Lung (tissue), 12 donors: ENCODE measurements around the gene UNC5C. TPM values are rescaled to one million over a fixed set of nuclear protein-coding genes. Genes with fewer than 3 reads are reported as not detected.
"Not testable (repeated sequence)": the region's sequence is repeated elsewhere in the genome, so short reads cannot be mapped to it uniquely, and the experiment has no call there.

Source experiments
- ATAC-seq: fragments of 200-7000 bp; cut with Tn5 transposase; one replicate; pipeline ENCODE4 v1.9.1; 2020; ENCODE audit warnings: moderate number of reproducible peaks; ENCODE audit not compliant: insufficient read depth, low FRiP score
- DNase-seq, 3 donors: peaks; one replicate each; pipeline ENCODE4 v3.0.0-alpha.2; 2013 to 2017
- H3K27ac ChIP-seq, 2 donors: one replicate each; pipeline ENCODE4 v1.5.1; 2013; ENCODE audit warnings: mild to moderate bottlenecking in 2 of 2, moderate library complexity in 2 of 2, control low read depth in 1 of 2, inconsistent platforms in 1 of 2, low read depth in 1 of 2, low read length in 1 of 2
- H3K27me3 ChIP-seq, 3 donors: one replicate each; pipeline ENCODE4 v1.5.1; 2013; ENCODE audit warnings: low read length in 2 of 3; ENCODE audit not compliant: control insufficient read depth in 3 of 3, insufficient read depth in 3 of 3
- H3K36me3 ChIP-seq, 4 donors: one replicate each; pipeline ENCODE4 v1.5.1; 2013; ENCODE audit warnings: low read length in 4 of 4, mild to moderate bottlenecking in 1 of 4, moderate library complexity in 1 of 4; ENCODE audit not compliant: control insufficient read depth in 4 of 4, insufficient read depth in 4 of 4
- H3K4me1 ChIP-seq, 5 donors: one replicate each; pipeline ENCODE4 v1.5.1; 2013; ENCODE audit warnings: low read length in 5 of 5, mild to moderate bottlenecking in 2 of 5, moderate library complexity in 1 of 5; ENCODE audit not compliant: control insufficient read depth in 5 of 5, insufficient read depth in 5 of 5
- H3K4me3 ChIP-seq: one replicate; pipeline ENCODE4 v1.5.1; 2013; ENCODE audit warnings: mild to moderate bottlenecking, control low read depth, moderate library complexity
- H3K9ac ChIP-seq, 2 donors: one replicate each; pipeline ENCODE4 v1.5.1; 2013; ENCODE audit warnings: low read length in 2 of 2, control low read depth in 1 of 2; ENCODE audit not compliant: insufficient read depth in 1 of 2
- H3K9me3 ChIP-seq, 4 donors: one replicate each; pipeline ENCODE4 v1.5.1; 2013; ENCODE audit warnings: low read length in 3 of 4, mild to moderate bottlenecking in 1 of 4, moderate library complexity in 1 of 4; ENCODE audit not compliant: control insufficient read depth in 4 of 4, insufficient read depth in 3 of 4
- WGBS, 2 donors: extraction: QIAGEN DNeasy Blood & Tissue Kit; methylation state at CpG; one replicate each; pipeline ENCODE4 v1.1.7; 2013; 5-methylcytosine and 5-hydroxymethylcytosine counted together
- polyA plus RNA-seq, 2 donors: library from polyadenylated mRNA; stranded (reverse); fragments of 200-250 nt; gene quantifications; one replicate each; pipeline ENCODE4 v1.2.1, GENCODE V29; 2013
- total RNA-seq, 2 donors: library from RNA; depleted of rRNA in 1 of 2; stranded (reverse); fragments of >200 nt in 1 of 2; gene quantifications; one replicate each; pipeline ENCODE4 v1.2.1, GENCODE V29; 2014 to 2021
- TF ChIP-seq, protein P1 (sequence below): IDR thresholded peaks from 2 replicates; pipeline ENCODE4 v1.5.1; 2012; ENCODE audit warnings: mild to moderate bottlenecking; ENCODE audit errors: control extremely low read depth, extremely low read depth
- donor health status: control.
- donor health status: control.
- donor health status: Bipolar disorder and iron deficiency.
- donor health status: healthy.
- donor health status: DM: yes; HTN: yes; CAD: no.

Gene UNC5C
- total and polyA plus RNA-seq, 4 donors: 0.55 to 27.9 (median 3.8) TPM

DNA sequence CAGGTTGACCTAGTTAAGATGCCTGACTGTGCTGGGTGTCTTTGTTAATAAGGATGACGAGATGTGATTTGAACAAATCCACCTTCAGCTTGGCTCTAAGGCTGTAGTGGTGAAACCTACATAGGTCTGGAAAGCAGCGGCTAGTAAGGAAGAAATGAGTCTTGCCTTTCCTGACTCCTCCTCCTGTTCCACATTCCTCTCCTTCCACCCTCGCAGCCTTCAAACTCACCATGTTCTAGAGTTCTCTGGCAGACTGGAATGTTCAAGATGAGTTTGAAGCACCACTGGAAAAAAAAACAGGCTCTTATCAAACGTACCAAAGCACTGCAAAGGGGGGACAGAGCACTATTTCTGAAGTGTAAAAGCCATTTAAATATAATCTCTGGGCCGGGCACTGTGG lies 395.6 kb downstream of the UNC5C start:
- WGBS, 2 donors: 67 to 86% methylated on average over 5 of the region's 5 CpGs
- ATAC-seq (no peak), DNase-seq (no peak)
- H3K4me1 ChIP-seq: peaks cover 0 to 6% (median 0%) of the 10 kb centered on the region in 5 donors
- H3K27ac ChIP-seq: no peak overlapping the region
- TF ChIP-seq, protein P1, sequence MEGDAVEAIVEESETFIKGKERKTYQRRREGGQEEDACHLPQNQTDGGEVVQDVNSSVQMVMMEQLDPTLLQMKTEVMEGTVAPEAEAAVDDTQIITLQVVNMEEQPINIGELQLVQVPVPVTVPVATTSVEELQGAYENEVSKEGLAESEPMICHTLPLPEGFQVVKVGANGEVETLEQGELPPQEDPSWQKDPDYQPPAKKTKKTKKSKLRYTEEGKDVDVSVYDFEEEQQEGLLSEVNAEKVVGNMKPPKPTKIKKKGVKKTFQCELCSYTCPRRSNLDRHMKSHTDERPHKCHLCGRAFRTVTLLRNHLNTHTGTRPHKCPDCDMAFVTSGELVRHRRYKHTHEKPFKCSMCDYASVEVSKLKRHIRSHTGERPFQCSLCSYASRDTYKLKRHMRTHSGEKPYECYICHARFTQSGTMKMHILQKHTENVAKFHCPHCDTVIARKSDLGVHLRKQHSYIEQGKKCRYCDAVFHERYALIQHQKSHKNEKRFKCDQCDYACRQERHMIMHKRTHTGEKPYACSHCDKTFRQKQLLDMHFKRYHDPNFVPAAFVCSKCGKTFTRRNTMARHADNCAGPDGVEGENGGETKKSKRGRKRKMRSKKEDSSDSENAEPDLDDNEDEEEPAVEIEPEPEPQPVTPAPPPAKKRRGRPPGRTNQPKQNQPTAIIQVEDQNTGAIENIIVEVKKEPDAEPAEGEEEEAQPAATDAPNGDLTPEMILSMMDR: no peak
- no peaks in the 10 kb centered on the region for H3K9me3 ChIP-seq
- H3K9ac ChIP-seq: no peak overlapping the region
- H3K4me3 ChIP-seq: no peak overlapping the region
- H3K27me3 ChIP-seq: no peaks in the 10 kb centered on the region
- no peaks in the 10 kb centered on the region for H3K36me3 ChIP-seq

DNA sequence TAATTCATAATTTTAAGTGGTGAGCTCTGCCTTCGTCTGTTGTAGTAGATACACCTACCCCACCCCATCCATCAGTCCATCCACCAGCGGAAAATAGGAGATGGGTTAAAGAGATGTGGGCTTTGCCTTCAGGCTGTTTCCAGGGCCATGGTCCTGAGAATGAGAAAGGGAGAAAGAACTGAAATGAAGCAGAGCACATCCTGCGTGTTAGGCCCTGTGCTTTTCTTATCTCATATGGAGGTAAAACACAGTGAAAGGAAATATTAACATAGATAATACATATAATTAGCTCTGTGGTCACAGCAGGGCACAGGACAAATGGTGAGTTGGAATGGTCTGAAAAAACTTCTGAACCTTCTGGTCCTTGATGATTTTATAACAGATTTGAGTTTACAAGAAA lies 397.5 kb downstream of the UNC5C start:
- whole genome bisulfite sequencing, 2 donors: 90 to 91% methylated on average over 3 of the region's 3 CpGs
- Histone ChIP-seq H3K9ac (no peak overlapping the region), H3K27ac (no peak overlapping the region), H3K9me3 (no peaks in the 10 kb centered on the region), H3K27me3 (no peaks in the 10 kb centered on the region), H3K36me3 (no peaks in the 10 kb centered on the region), H3K4me3 (no peak overlapping the region), H3K4me1 (no peaks in the 10 kb centered on the region)
- DNase-seq (no peak), ATAC-seq (no peak)
- TF ChIP-seq, protein P1: no peak

DNA sequence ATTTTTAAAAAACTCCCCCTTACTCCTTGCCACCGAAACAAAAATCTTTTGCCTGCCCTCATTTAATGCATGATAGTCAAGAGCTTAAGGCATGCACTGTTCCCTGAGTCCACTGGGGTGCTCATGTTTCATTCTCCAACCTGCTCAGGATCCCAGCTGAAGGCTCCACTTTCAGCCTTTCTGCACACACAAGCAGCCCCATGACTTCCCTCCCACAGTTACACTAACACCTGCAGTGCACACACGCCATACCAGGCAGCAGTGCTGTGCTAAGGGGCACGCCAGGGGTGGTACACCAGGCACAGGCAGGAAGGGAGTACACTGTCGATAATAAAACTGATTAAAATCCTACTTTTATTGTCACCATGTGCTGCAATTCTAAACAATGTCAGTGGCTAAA lies 405.8 kb downstream of the UNC5C start:
- WGBS, 2 donors: 76 to 79% methylated on average over 4 of the region's 4 CpGs
- Histone ChIP-seq H3K9me3 (peaks cover 0 to 8% (median 2%) of the 10 kb centered on the region in 4 donors), H3K4me1 (no peaks in the 10 kb centered on the region), H3K9ac (no peak overlapping the region), H3K4me3 (no peak overlapping the region), H3K36me3 (no peaks in the 10 kb centered on the region), H3K27me3 (no peaks in the 10 kb centered on the region), H3K27ac (no peak overlapping the region)
- ATAC-seq: no peak
- TF ChIP-seq, protein P1: no peak
- no peak for DNase-seq

DNA sequence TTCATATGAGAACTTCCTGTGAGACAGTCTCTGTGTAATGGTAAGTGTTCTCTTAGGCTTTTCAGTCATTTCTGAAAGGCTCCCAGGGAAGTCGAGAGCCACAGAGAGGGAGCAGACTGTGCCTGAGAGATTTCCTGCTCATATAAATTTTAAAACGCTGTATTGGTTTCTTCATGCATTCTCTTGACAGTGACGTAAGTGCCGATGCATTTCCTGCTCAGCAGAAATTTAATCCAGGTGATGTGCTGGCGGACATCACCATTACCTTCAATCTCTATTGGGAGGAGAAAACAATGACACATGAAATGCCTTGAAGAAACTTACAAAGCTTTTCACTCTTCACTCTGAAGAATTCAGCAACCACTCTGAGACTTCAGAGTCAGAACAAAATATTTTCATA lies 407.4 kb downstream of the UNC5C start:
- H3K36me3 ChIP-seq: no peaks in the 10 kb centered on the region
- H3K4me3 ChIP-seq: no peak overlapping the region
- no peak overlapping the region for H3K27ac ChIP-seq
- no peak overlapping the region for H3K9ac ChIP-seq
- no peak for ATAC-seq
- H3K9me3 ChIP-seq: peaks cover 0 to 8% (median 2%) of the 10 kb centered on the region in 4 donors
- TF ChIP-seq, protein P1: no peak
- DNase-seq: no peak
- no peaks in the 10 kb centered on the region for H3K27me3 ChIP-seq
- WGBS, 2 donors: 70 to 73% methylated on average over 5 of the region's 5 CpGs
- no peaks in the 10 kb centered on the region for H3K4me1 ChIP-seq

DNA sequence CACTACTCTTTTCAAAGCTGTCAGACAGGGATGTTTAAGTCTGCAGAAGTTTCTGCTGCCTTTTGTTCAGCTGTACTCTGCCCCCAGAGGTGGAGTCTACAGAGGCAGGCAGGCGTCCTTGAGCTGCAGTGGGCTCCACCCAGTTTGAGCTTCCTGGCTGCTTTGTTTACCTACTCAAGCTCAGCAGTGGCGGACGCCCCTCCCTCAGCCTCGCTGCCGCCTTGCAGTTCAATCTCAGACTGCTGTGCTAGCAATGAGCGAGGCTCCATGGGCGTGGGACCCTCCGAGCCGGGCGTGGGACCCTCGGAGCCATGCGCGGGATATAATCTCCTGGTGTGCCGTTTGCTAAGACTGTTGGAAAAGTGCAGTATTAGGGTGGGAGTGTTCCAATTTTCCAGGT lies 409.3 kb downstream of the UNC5C start:
- not testable (repeated sequence) for DNase-seq, ATAC-seq, H3K4me1 ChIP-seq, H3K9ac ChIP-seq, H3K4me3 ChIP-seq, H3K27me3 ChIP-seq, H3K36me3 ChIP-seq, H3K27ac ChIP-seq, H3K9me3 ChIP-seq
- WGBS, 2 donors: 93% methylated on average over 14 of the region's 14 CpGs

DNA sequence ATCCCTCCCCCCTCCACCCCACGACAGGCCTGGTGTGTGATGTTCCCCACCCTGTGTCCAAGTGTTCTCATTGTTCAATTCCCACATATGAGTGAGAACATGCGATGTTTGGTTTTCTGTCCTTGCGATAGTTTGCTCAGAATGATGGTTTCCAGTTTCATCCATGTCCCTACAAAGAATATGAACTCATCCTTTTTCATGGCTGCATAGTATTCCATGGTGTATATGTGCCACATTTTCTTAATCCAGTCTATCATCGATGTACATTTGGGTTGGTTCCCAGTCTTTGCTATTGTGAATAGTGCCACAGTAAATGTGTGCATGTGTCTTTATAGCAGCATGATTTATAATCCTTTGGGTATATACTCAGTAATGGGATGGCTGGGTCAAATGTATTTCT lies 414.8 kb downstream of the UNC5C start:
- not testable (repeated sequence) for H3K4me3 ChIP-seq, H3K4me1 ChIP-seq, H3K9me3 ChIP-seq, DNase-seq, ATAC-seq, H3K27me3 ChIP-seq, H3K27ac ChIP-seq, H3K36me3 ChIP-seq, H3K9ac ChIP-seq
- WGBS, 2 donors: 94 to 96% methylated on average over 4 of the region's 4 CpGs
